Omental fat pad (tissue), 4 donors: ENCODE results near the gene PGAP2. TPM values are rescaled to one million over a fixed set of nuclear protein-coding genes. Genes with fewer than 3 reads are reported as not detected.
A peak's percentile ranks its signal among the peaks of the same experiment; 100 is the strongest.
"Not testable (repeated sequence)": the region's sequence is repeated elsewhere in the genome, so short reads cannot be mapped to it uniquely, and the experiment has no call there.

ENCODE experiments used
- ATAC-seq: fragments of 150-250 bp; one replicate; pipeline ENCODE4 v1.9.1; 2016; ENCODE audit warnings: mild to moderate bottlenecking, moderate library complexity; ENCODE audit not compliant: low FRiP score
- DNase-seq: peaks from one replicate; pipeline ENCODE4 v3.0.0-alpha.2; 2019; ENCODE audit warnings: low spot score
- CTCF ChIP-seq, 3 donors: fragments of 450-650 bp; IDR thresholded peaks; one replicate each; pipeline ENCODE4 v1.5.1; 2016 to 2017; ENCODE audit warnings: antibody characterized with exemption in 3 of 3, mild to moderate bottlenecking in 3 of 3, moderate library complexity in 2 of 3
- total RNA-seq, 4 donors: library from RNA; depleted of rRNA; stranded (reverse); fragments of >200 nt; gene quantifications; one replicate each; pipeline ENCODE4 v1.1.0, GENCODE V29; 2016

Gene PGAP2
- 10 to 100 TPM in 2 of 4 donors, 1 to 10 TPM in 2; 6.2 to 12.3 (median 10.2) TPM for total RNA-seq

GRCh38 chr11:3807909-3808860 is at the start of gene PGAP2:
TSS of gene PGAP2 (plus strand) at chr11:3808560. CDS start at chr11:3811260, 2,700 bp downstream.
- DNase-seq: peak; percentile 35
- ATAC-seq: peak; percentile 75
- TF ChIP-seq CTCF (IDR thresholded peaks at IDR 0.05): peak in 1 of 3 donors; percentile 5

GRCh38 chr11:3764266-3764665 is 44.1 kb upstream of the PGAP2 start:
- DNase-seq (no peak), ATAC-seq (no peak)
- no peak for TF ChIP-seq CTCF (IDR thresholded peaks at IDR 0.05)

GRCh38 chr11:3766836-3767235 is 41.5 kb upstream of the PGAP2 start:
- ATAC-seq: not testable (repeated sequence)

GRCh38 chr11:3767536-3767935 is 40.8 kb upstream of the PGAP2 start:
- ATAC-seq (no peak), DNase-seq (no peak)
- no peak for TF ChIP-seq CTCF (IDR thresholded peaks at IDR 0.05)

More at GRCh38 chr11:3766836-3767235, 41.5 kb upstream of the PGAP2 start:
- not testable (repeated sequence) for DNase-seq

- TF ChIP-seq CTCF (IDR thresholded peaks at IDR 0.05): no peak
- ATAC-seq: peak; percentile 51
- DNase-seq: no peak
Measured at GRCh38 chr11:3773180-3773579, 35.2 kb upstream of the PGAP2 start.

- ATAC-seq: no peak
- TF ChIP-seq CTCF (IDR thresholded peaks at IDR 0.05): no peak
- DNase-seq: no peak
Measured at GRCh38 chr11:3775736-3776406, 32.5 kb upstream of the PGAP2 start.

GRCh38 chr11:3781423-3781822 is 26.9 kb upstream of the PGAP2 start:
- TF ChIP-seq CTCF (IDR thresholded peaks at IDR 0.05): no peak
- ATAC-seq (peak; percentile 82), DNase-seq (no peak)
